ENCODE data around the gene FASTK.

FASTK gene

GRCh38 chr7:151099486-151100211 is 19.0 kb upstream of the FASTK start:
- DNase-seq (ENCODE audit: low read depth): no peak

GRCh38 chr7:151095828-151096475 is 15.3 kb upstream of the FASTK start:
- no peak for DNase-seq (ENCODE audit: low read depth)

- no peak for DNase-seq (ENCODE audit: low read depth)
These were observed 14.7 kb upstream of the FASTK start for GRCh38 chr7:151095123-151095797.

- DNase-seq (ENCODE audit: low read depth): no peak
These were observed 14.1 kb upstream of the FASTK start for GRCh38 chr7:151094675-151095074.

- no peak for DNase-seq (ENCODE audit: low read depth)
These were observed 13.1 kb upstream of the FASTK start for GRCh38 chr7:151093748-151094147.

GRCh38 chr7:151091988-151092387 is 11.4 kb upstream of the FASTK start:
- no peak for DNase-seq (ENCODE audit: low read depth)

GRCh38 chr7:151091431-151091830 is 10.8 kb upstream of the FASTK start:
- DNase-seq (ENCODE audit: low read depth): no peak

GRCh38 chr7:151091003-151091402 is 10.4 kb upstream of the FASTK start:
- DNase-seq (ENCODE audit: low read depth): no peak

- DNase-seq (ENCODE audit: low read depth): no peak
These were observed 9.5 kb upstream of the FASTK start for GRCh38 chr7:151089893-151090730.

- DNase-seq (ENCODE audit: low read depth): peak; percentile 79
These were observed 8.5 kb upstream of the FASTK start for GRCh38 chr7:151088856-151089699.

- DNase-seq (ENCODE audit: low read depth): no peak
These were observed 7.6 kb upstream of the FASTK start for GRCh38 chr7:151088019-151088855.

GRCh38 chr7:151087245-151088018 is 6.8 kb upstream of the FASTK start:
- no peak for DNase-seq (ENCODE audit: low read depth)

- DNase-seq (ENCODE audit: low read depth): no peak
These were observed 6.2 kb upstream of the FASTK start for GRCh38 chr7:151086802-151087244.

GRCh38 chr7:151085691-151086620 is 5.3 kb upstream of the FASTK start, which contains the start of gene AGAP3:
Gene AGAP3 (plus strand): TSS chr7:151086475. CDS start chr7:151086742, 267 bp downstream.
- DNase-seq (ENCODE audit: low read depth): no peak

GRCh38 chr7:151085329-151085690 is 4.7 kb upstream of the FASTK start:
- no peak for DNase-seq (ENCODE audit: low read depth)

GRCh38 chr7:151083824-151084160 is 3.2 kb upstream of the FASTK start:
- no peak for DNase-seq (ENCODE audit: low read depth)

- DNase-seq (ENCODE audit: low read depth): no peak
These were observed 2.6 kb upstream of the FASTK start, which contains the start of gene TMUB1 for GRCh38 chr7:151083071-151083823. Gene TMUB1 (minus strand): TSS chr7:151083493. CDS start chr7:151082563, 930 bp downstream.
